Measurements from ENCODE around the gene WDR41.
"Not testable (repeated sequence)": the region's sequence is repeated elsewhere in the genome, so short reads cannot be mapped to it uniquely, and the experiment has no call there.

Gene WDR41

GRCh38 chr5:77491783-77492652, at the start of gene WDR41:
WDR41 (minus strand) TSS chr5:77492316; CDS start chr5:77492220, 96 bp downstream.
- Histone ChIP-seq H3K4me3 (ENCODE audit: low read depth, low read length) (peak within 1 kb of the TSS; percentile 59), H3K36me3 (ENCODE audit: control insufficient read depth, insufficient read depth, low read length) (no peaks in the 10 kb centered on the region), H3K9ac (ENCODE audit: low read depth, low read length) (peak within 1 kb of the TSS; percentile 67), H3K27me3 (ENCODE audit: control insufficient read depth, insufficient read depth, low read length) (peaks cover 13% of the 10 kb centered on the region), H3K4me1 (ENCODE audit: control insufficient read depth, insufficient read depth, low read length) (peaks cover 2% of the 10 kb centered on the region), H3K9me3 (ENCODE audit: control insufficient read depth, insufficient read depth, low read length) (no peaks in the 10 kb centered on the region)

- Histone ChIP-seq H3K36me3 (ENCODE audit: control insufficient read depth, insufficient read depth, low read length) (no peaks in the 10 kb centered on the region), H3K27me3 (ENCODE audit: control insufficient read depth, insufficient read depth, low read length) (no peaks in the 10 kb centered on the region), H3K4me3 (ENCODE audit: low read depth, low read length) (no peak overlapping the region), H3K9me3 (ENCODE audit: control insufficient read depth, insufficient read depth, low read length) (no peaks in the 10 kb centered on the region), H3K9ac (ENCODE audit: low read depth, low read length) (no peak overlapping the region), H3K4me1 (ENCODE audit: control insufficient read depth, insufficient read depth, low read length) (no peaks in the 10 kb centered on the region)
Measured at GRCh38 chr5:77531297-77531696, 39.2 kb upstream of the WDR41 start.

- H3K27me3 ChIP-seq (ENCODE audit: control insufficient read depth, insufficient read depth, low read length): no peaks in the 10 kb centered on the region
- H3K4me3 ChIP-seq (ENCODE audit: low read depth, low read length): no peak overlapping the region
- no peaks in the 10 kb centered on the region for H3K36me3 ChIP-seq (ENCODE audit: control insufficient read depth, insufficient read depth, low read length)
- H3K9me3 ChIP-seq (ENCODE audit: control insufficient read depth, insufficient read depth, low read length): no peaks in the 10 kb centered on the region
- no peak overlapping the region for H3K9ac ChIP-seq (ENCODE audit: low read depth, low read length)
- no peaks in the 10 kb centered on the region for H3K4me1 ChIP-seq (ENCODE audit: control insufficient read depth, insufficient read depth, low read length)
Measured at GRCh38 chr5:77518304-77518703, 26.2 kb upstream of the WDR41 start.

- H3K4me1 ChIP-seq (ENCODE audit: control insufficient read depth, insufficient read depth, low read length): no peaks in the 10 kb centered on the region
- H3K27me3 ChIP-seq (ENCODE audit: control insufficient read depth, insufficient read depth, low read length): no peaks in the 10 kb centered on the region
- H3K4me3 ChIP-seq (ENCODE audit: low read depth, low read length): no peak overlapping the region
- no peak overlapping the region for H3K9ac ChIP-seq (ENCODE audit: low read depth, low read length)
- no peaks in the 10 kb centered on the region for H3K36me3 ChIP-seq (ENCODE audit: control insufficient read depth, insufficient read depth, low read length)
- H3K9me3 ChIP-seq (ENCODE audit: control insufficient read depth, insufficient read depth, low read length): no peaks in the 10 kb centered on the region
Measured at GRCh38 chr5:77514457-77514856, 22.3 kb upstream of the WDR41 start.

- Histone ChIP-seq H3K36me3 (ENCODE audit: control insufficient read depth, insufficient read depth, low read length) (no peaks in the 10 kb centered on the region), H3K9me3 (ENCODE audit: control insufficient read depth, insufficient read depth, low read length) (no peaks in the 10 kb centered on the region), H3K9ac (ENCODE audit: low read depth, low read length) (no peak overlapping the region), H3K4me3 (ENCODE audit: low read depth, low read length) (no peak overlapping the region), H3K27me3 (ENCODE audit: control insufficient read depth, insufficient read depth, low read length) (no peaks in the 10 kb centered on the region), H3K4me1 (ENCODE audit: control insufficient read depth, insufficient read depth, low read length) (no peaks in the 10 kb centered on the region)
Measured at GRCh38 chr5:77513321-77513720, 21.2 kb upstream of the WDR41 start.

GRCh38 chr5:77501132-77501531, 9.0 kb upstream of the WDR41 start:
- not testable (repeated sequence) for H3K27me3 ChIP-seq (ENCODE audit: control insufficient read depth, insufficient read depth, low read length); H3K4me1 ChIP-seq (ENCODE audit: control insufficient read depth, insufficient read depth, low read length); H3K9ac ChIP-seq (ENCODE audit: low read depth, low read length); H3K4me3 ChIP-seq (ENCODE audit: low read depth, low read length); H3K9me3 ChIP-seq (ENCODE audit: control insufficient read depth, insufficient read depth, low read length); H3K36me3 ChIP-seq (ENCODE audit: control insufficient read depth, insufficient read depth, low read length)

GRCh38 chr5:77499973-77500372, 7.9 kb upstream of the WDR41 start:
- Histone ChIP-seq H3K4me1 (ENCODE audit: control insufficient read depth, insufficient read depth, low read length) (no peaks in the 10 kb centered on the region), H3K36me3 (ENCODE audit: control insufficient read depth, insufficient read depth, low read length) (no peaks in the 10 kb centered on the region), H3K4me3 (ENCODE audit: low read depth, low read length) (no peak overlapping the region), H3K27me3 (ENCODE audit: control insufficient read depth, insufficient read depth, low read length) (no peaks in the 10 kb centered on the region), H3K9me3 (ENCODE audit: control insufficient read depth, insufficient read depth, low read length) (no peaks in the 10 kb centered on the region), H3K9ac (ENCODE audit: low read depth, low read length) (no peak overlapping the region)

- H3K9me3 ChIP-seq (ENCODE audit: control insufficient read depth, insufficient read depth, low read length): no peaks in the 10 kb centered on the region
- H3K4me1 ChIP-seq (ENCODE audit: control insufficient read depth, insufficient read depth, low read length): no peaks in the 10 kb centered on the region
- no peaks in the 10 kb centered on the region for H3K27me3 ChIP-seq (ENCODE audit: control insufficient read depth, insufficient read depth, low read length)
- H3K4me3 ChIP-seq (ENCODE audit: low read depth, low read length): no peak overlapping the region
- H3K36me3 ChIP-seq (ENCODE audit: control insufficient read depth, insufficient read depth, low read length): no peaks in the 10 kb centered on the region
- H3K9ac ChIP-seq (ENCODE audit: low read depth, low read length): no peak overlapping the region
Measured at GRCh38 chr5:77499441-77499840, 7.3 kb upstream of the WDR41 start.

GRCh38 chr5:77498952-77499351, 6.8 kb upstream of the WDR41 start:
- no peaks in the 10 kb centered on the region for H3K4me1 ChIP-seq (ENCODE audit: control insufficient read depth, insufficient read depth, low read length)
- H3K27me3 ChIP-seq (ENCODE audit: control insufficient read depth, insufficient read depth, low read length): no peaks in the 10 kb centered on the region
- no peak overlapping the region for H3K9ac ChIP-seq (ENCODE audit: low read depth, low read length)
- H3K36me3 ChIP-seq (ENCODE audit: control insufficient read depth, insufficient read depth, low read length): no peaks in the 10 kb centered on the region
- H3K9me3 ChIP-seq (ENCODE audit: control insufficient read depth, insufficient read depth, low read length): no peaks in the 10 kb centered on the region
- H3K4me3 ChIP-seq (ENCODE audit: low read depth, low read length): no peak overlapping the region

GRCh38 chr5:77494935-77495334, 2.8 kb upstream of the WDR41 start:
- Histone ChIP-seq H3K9ac (ENCODE audit: low read depth, low read length) (no peak overlapping the region), H3K9me3 (ENCODE audit: control insufficient read depth, insufficient read depth, low read length) (no peaks in the 10 kb centered on the region), H3K27me3 (ENCODE audit: control insufficient read depth, insufficient read depth, low read length) (peaks cover 13% of the 10 kb centered on the region), H3K36me3 (ENCODE audit: control insufficient read depth, insufficient read depth, low read length) (no peaks in the 10 kb centered on the region), H3K4me1 (ENCODE audit: control insufficient read depth, insufficient read depth, low read length) (peaks cover 2% of the 10 kb centered on the region), H3K4me3 (ENCODE audit: low read depth, low read length) (no peak overlapping the region)

- no peaks in the 10 kb centered on the region for H3K9me3 ChIP-seq (ENCODE audit: control insufficient read depth, insufficient read depth, low read length)
- H3K4me3 ChIP-seq (ENCODE audit: low read depth, low read length): no peak overlapping the region
- no peak overlapping the region for H3K9ac ChIP-seq (ENCODE audit: low read depth, low read length)
Measured at GRCh38 chr5:77492653-77493000, 511 bp upstream of the WDR41 start.

GRCh38 chr5:77490741-77491344, 1.3 kb downstream of the WDR41 start:
- Histone ChIP-seq H3K4me3 (ENCODE audit: low read depth, low read length) (peak overlapping the region; percentile 59), H3K27me3 (ENCODE audit: control insufficient read depth, insufficient read depth, low read length) (peaks cover 13% of the 10 kb centered on the region)
- not testable (repeated sequence) for H3K4me1 ChIP-seq (ENCODE audit: control insufficient read depth, insufficient read depth, low read length); H3K36me3 ChIP-seq (ENCODE audit: control insufficient read depth, insufficient read depth, low read length); H3K9me3 ChIP-seq (ENCODE audit: control insufficient read depth, insufficient read depth, low read length); H3K9ac ChIP-seq (ENCODE audit: low read depth, low read length)

More at GRCh38 chr5:77492653-77493000, 511 bp upstream of the WDR41 start:
- Histone ChIP-seq H3K4me1 (ENCODE audit: control insufficient read depth, insufficient read depth, low read length) (peaks cover 2% of the 10 kb centered on the region), H3K36me3 (ENCODE audit: control insufficient read depth, insufficient read depth, low read length) (no peaks in the 10 kb centered on the region), H3K27me3 (ENCODE audit: control insufficient read depth, insufficient read depth, low read length) (peaks cover 13% of the 10 kb centered on the region)
